Epithelial cell of esophagus (primary cell): ENCODE measurements around the gene METRNL.

Experiments
- DNase-seq: peaks from one replicate; pipeline ENCODE4 v3.0.0; 2010; ENCODE audit warnings: low read depth
- H3K4me3 ChIP-seq: 2 replicates; pipeline ENCODE4 v1.5.1; 2011; ENCODE audit warnings: mild to moderate bottlenecking, low read length, control low read depth
- CTCF ChIP-seq: IDR thresholded peaks from 2 replicates; pipeline ENCODE4 v1.5.1; 2011; ENCODE audit warnings: low read depth, mild to moderate bottlenecking, low read length, control low read depth, inconsistent platforms; ENCODE audit not compliant: insufficient read depth; ENCODE audit errors: missing control alignments

The METRNL gene

GRCh38 chr17:83079766-83080578 is 563 bp downstream of the METRNL start:
- TF ChIP-seq CTCF, result no peak
- H3K4me3 ChIP-seq, result peak overlapping the region; percentile 28
- no peak for DNase-seq

GRCh38 chr17:83080579-83080857 is 1.1 kb downstream of the METRNL start:
- no peak for TF ChIP-seq CTCF
- no peak for DNase-seq
- H3K4me3 ChIP-seq, result peak overlapping the region; percentile 37

- no peak for TF ChIP-seq CTCF
- H3K4me3 ChIP-seq, result peak overlapping the region; percentile 37
- DNase-seq, result peak; percentile 16
These were observed 1.7 kb downstream of the METRNL start for GRCh38 chr17:83080858-83081683.

GRCh38 chr17:83081684-83082201 is 2.3 kb downstream of the METRNL start:
- TF ChIP-seq CTCF, result no peak
- peak overlapping the region; percentile 37 for H3K4me3 ChIP-seq
- no peak for DNase-seq

GRCh38 chr17:83082424-83082823 is 3.0 kb downstream of the METRNL start:
- TF ChIP-seq CTCF, result no peak
- H3K4me3 ChIP-seq, result no peak overlapping the region
- no peak for DNase-seq

GRCh38 chr17:83082909-83083367 is 3.5 kb downstream of the METRNL start:
- H3K4me3 ChIP-seq, result no peak overlapping the region

More at GRCh38 chr17:83082909-83083367, 3.5 kb downstream of the METRNL start:
- DNase-seq, result no peak
- no peak for TF ChIP-seq CTCF
